NCI-H2171 treated with DMSO at 0.1 percent for 48 hours (cell line): ENCODE results near the gene CHCHD4.
"Not testable (repeated sequence)": the region's sequence is repeated elsewhere in the genome, so short reads cannot be mapped to it uniquely, and the experiment has no call there.

ENCODE experiments used
- DNase-seq: peaks from one replicate; lab custom pipeline; 2025; lab: John Stamatoyannopoulos, UW

CHCHD4 gene

GRCh38 chr3:14135581-14135980 is 10.9 kb upstream of the CHCHD4 start:
- DNase-seq: no peak

- no peak for DNase-seq
These were observed 9.6 kb upstream of the CHCHD4 start for GRCh38 chr3:14134291-14134690.

- DNase-seq: no peak
These were observed 9.2 kb upstream of the CHCHD4 start for GRCh38 chr3:14133876-14134275.

GRCh38 chr3:14133188-14133800 is 8.6 kb upstream of the CHCHD4 start:
- DNase-seq: no peak

- no peak for DNase-seq
These were observed 8.0 kb upstream of the CHCHD4 start for GRCh38 chr3:14132689-14133088.

- DNase-seq: no peak
These were observed 7.5 kb upstream of the CHCHD4 start for GRCh38 chr3:14132120-14132519.

- no peak for DNase-seq
These were observed 6.5 kb upstream of the CHCHD4 start for GRCh38 chr3:14131134-14131533.

- DNase-seq: no peak
These were observed 6.0 kb upstream of the CHCHD4 start for GRCh38 chr3:14130707-14131106.

- no peak for DNase-seq
These were observed 5.6 kb upstream of the CHCHD4 start for GRCh38 chr3:14130230-14130629.

GRCh38 chr3:14129296-14129695 is 4.6 kb upstream of the CHCHD4 start:
- DNase-seq: no peak

- DNase-seq: no peak
These were observed 4.1 kb upstream of the CHCHD4 start for GRCh38 chr3:14128724-14129123.

GRCh38 chr3:14127516-14128161 is 3.0 kb upstream of the CHCHD4 start:
- DNase-seq: no peak

- no peak for DNase-seq
These were observed 2.3 kb upstream of the CHCHD4 start for GRCh38 chr3:14126887-14127505.

GRCh38 chr3:14126017-14126886 is 1.6 kb upstream of the CHCHD4 start:
- DNase-seq: no peak

GRCh38 chr3:14125193-14126016 is 735 bp upstream of the CHCHD4 start:
- no peak for DNase-seq

- peak; percentile 44 for DNase-seq
These were observed 451 bp downstream of the CHCHD4 start for GRCh38 chr3:14124223-14124614.

- no peak for DNase-seq
These were observed 1.1 kb downstream of the CHCHD4 start for GRCh38 chr3:14123308-14124222.

- no peak for DNase-seq
These were observed 2.4 kb downstream of the CHCHD4 start for GRCh38 chr3:14122301-14122700.

GRCh38 chr3:14121859-14122258 is 2.8 kb downstream of the CHCHD4 start:
- no peak for DNase-seq

GRCh38 chr3:14120921-14121448 is 3.7 kb downstream of the CHCHD4 start:
- not testable (repeated sequence) for DNase-seq
